IMR-90 (cell line): ENCODE data around the gene MAEA. TPM values are rescaled to one million over a fixed set of nuclear protein-coding genes. Genes with fewer than 3 reads are reported as not detected.

Experiments
- ATAC-seq: fragments of 200-7000 bp; cut with Tn5 transposase; 2 replicates; pipeline ENCODE4 v1.9.1; 2020; ENCODE audit warnings: low read depth, mild to moderate bottlenecking, moderate library complexity
- BruUV-seq: library from RNA; stranded (reverse); fragments of 400-500 nt; replicated peaks from 2 replicates; lab custom pipeline; 2021; lab: Mats Ljungman, UMichigan
- CTCF ChIA-PET: fragments of 300-600 bp; formaldehyde crosslinking; extraction: SDS; loops from one replicate; lab custom pipeline; 2021; ENCODE audit warnings: antibody characterized with exemption; lab: Yijun Ruan, JAX
- POLR2A ChIA-PET: fragments of 300-600 bp; sonication (Branson Sonifier 250); formaldehyde crosslinking; loops from one replicate; lab custom pipeline; 2022; ENCODE audit warnings: antibody characterized with exemption; ENCODE audit not compliant: unreplicated experiment; lab: Charles Lee
- DNase-seq: peaks from one replicate; pipeline ENCODE4 v3.0.0; 2013
- H2AFZ ChIP-seq: replicated peaks from 2 replicates; pipeline ENCODE3; 2013; ENCODE audit warnings: low read length, mild to moderate bottlenecking; ENCODE audit not compliant: poor library complexity
- H2AK5ac ChIP-seq: 2 replicates; pipeline ENCODE4 v1.6.1; 2013; ENCODE audit warnings: low read depth, low read length, inconsistent platforms
- H2AK9ac ChIP-seq: replicated peaks from 2 replicates; pipeline ENCODE3; 2013; ENCODE audit warnings: mild to moderate bottlenecking, low read depth, low read length, moderate library complexity; ENCODE audit not compliant: poor library complexity
- H2BK120ac ChIP-seq: 2 replicates; pipeline ENCODE4 v1.6.1; 2013; ENCODE audit warnings: low read depth, low read length, inconsistent platforms
- H2BK15ac ChIP-seq: 3 replicates; pipeline ENCODE4 v1.6.1; 2013; ENCODE audit warnings: low read depth, low read length, inconsistent platforms
- H2BK20ac ChIP-seq: 2 replicates; pipeline ENCODE4 v1.6.1; 2013; ENCODE audit warnings: low read depth, mild to moderate bottlenecking, inconsistent platforms, low read length, moderate library complexity
- H2BK5ac ChIP-seq: 2 replicates; pipeline ENCODE4 v1.6.1; 2013; ENCODE audit warnings: mild to moderate bottlenecking, low read depth, low read length, inconsistent platforms; ENCODE audit not compliant: poor library complexity, severe bottlenecking
- H3K14ac ChIP-seq: replicated peaks from 2 replicates; pipeline ENCODE4 v1.6.1; 2013; ENCODE audit warnings: low read depth, low read length, inconsistent platforms
- H3K18ac ChIP-seq: 2 replicates; pipeline ENCODE4 v1.6.1; 2013; ENCODE audit warnings: low read depth, low read length, control low read depth
- H3K23ac ChIP-seq: 2 replicates; pipeline ENCODE4 v1.6.1; 2013; ENCODE audit warnings: low read depth, low read length, inconsistent platforms
- H3K27ac ChIP-seq: 2 replicates; pipeline ENCODE4 v1.5.1; 2013; ENCODE audit warnings: mild to moderate bottlenecking, control low read depth, low read length; ENCODE audit not compliant: insufficient read depth
- H3K27me3 ChIP-seq: 2 replicates; pipeline ENCODE4 v1.6.1; 2013; ENCODE audit warnings: low read length; ENCODE audit not compliant: control insufficient read depth, insufficient read depth
- H3K36me3 ChIP-seq: 2 replicates; pipeline ENCODE4 v1.6.1; 2013; ENCODE audit warnings: low read length, mixed read lengths; ENCODE audit not compliant: control insufficient read depth, insufficient read depth
- H3K4ac ChIP-seq: 2 replicates; pipeline ENCODE4 v1.6.1; 2013; ENCODE audit warnings: low read depth, low read length, inconsistent platforms
- H3K4me1 ChIP-seq: 2 replicates; pipeline ENCODE4 v1.6.1; 2013; ENCODE audit warnings: low read length, mixed read lengths; ENCODE audit not compliant: control insufficient read depth, insufficient read depth
- H3K4me2 ChIP-seq: 2 replicates; pipeline ENCODE4 v1.6.1; 2013; ENCODE audit warnings: low read depth, mild to moderate bottlenecking, control low read depth, low read length, moderate library complexity
- H3K4me3 ChIP-seq: 2 replicates; pipeline ENCODE4 v1.5.1; 2013; ENCODE audit warnings: low read depth, mild to moderate bottlenecking, control low read depth, low read length, moderate library complexity; ENCODE audit not compliant: insufficient read depth
- H3K56ac ChIP-seq: 2 replicates; pipeline ENCODE4 v1.6.1; 2013; ENCODE audit warnings: low read length, inconsistent platforms; ENCODE audit not compliant: insufficient read depth; ENCODE audit errors: extremely low read depth
- H3K79me1 ChIP-seq, 2 experiments: 2 replicates each; pipeline ENCODE4 v1.6.1; 2013; ENCODE audit warnings: low read length in 2 of 2, inconsistent platforms in 1 of 2, low read depth in 1 of 2
- H3K9ac ChIP-seq: 2 replicates; pipeline ENCODE4 v1.6.1; 2013; ENCODE audit warnings: low read depth, low read length, control low read depth
- H3K9me1 ChIP-seq: 2 replicates; pipeline ENCODE4 v1.6.1; 2013; ENCODE audit warnings: low read length, inconsistent platforms; ENCODE audit not compliant: insufficient read depth
- H3K9me3 ChIP-seq: 2 replicates; pipeline ENCODE4 v1.6.1; 2013; ENCODE audit warnings: low read length; ENCODE audit not compliant: control insufficient read depth, insufficient read depth
- H4K20me1 ChIP-seq: 2 replicates; pipeline ENCODE4 v1.6.1; 2013; ENCODE audit warnings: low read length, inconsistent platforms; ENCODE audit not compliant: insufficient read depth
- H4K5ac ChIP-seq: 2 replicates; pipeline ENCODE4 v1.6.1; 2013; ENCODE audit warnings: mild to moderate bottlenecking, low read depth, low read length, control low read depth
- H4K8ac ChIP-seq, 2 experiments: 2 replicates each; pipeline ENCODE4 v1.6.1; 2013; ENCODE audit warnings: low read depth in 2 of 2, low read length in 2 of 2, control low read depth in 1 of 2, inconsistent platforms in 1 of 2
- H4K91ac ChIP-seq: 2 replicates; pipeline ENCODE4 v1.6.1; 2013; ENCODE audit warnings: low read depth, low read length, inconsistent platforms; ENCODE audit not compliant: insufficient read depth
- BHLHE40 ChIP-seq: fragments of 150-350 bp; IDR thresholded peaks from 2 replicates; pipeline ENCODE4 v1.6.1; 2016; ENCODE audit warnings: mild to moderate bottlenecking, low read depth, low read length
- CEBPB ChIP-seq: IDR thresholded peaks from 2 replicates; pipeline ENCODE4 v1.6.1; 2012; ENCODE audit warnings: low read depth, low read length, improper control_type of control experiment
- CHD1 ChIP-seq: IDR thresholded peaks from 2 replicates; pipeline ENCODE4 v1.6.1; 2012; ENCODE audit warnings: low read depth, low read length, improper control_type of control experiment
- ELK1 ChIP-seq: fragments of 150-350 bp; IDR thresholded peaks from 2 replicates; pipeline ENCODE4 v1.6.1; 2016; ENCODE audit warnings: low read depth, mild to moderate bottlenecking, low read length, moderate library complexity, borderline replicate concordance
- FOS ChIP-seq: fragments of 150-350 bp; IDR thresholded peaks from 2 replicates; pipeline ENCODE4 v1.6.1; 2016; ENCODE audit warnings: low read depth, low read length
- MAFK ChIP-seq: IDR thresholded peaks from 2 replicates; pipeline ENCODE4 v1.6.1; 2012; ENCODE audit warnings: low read depth, low read length, improper control_type of control experiment
- MAZ ChIP-seq: IDR thresholded peaks from 2 replicates; pipeline ENCODE4 v1.6.1; 2012; ENCODE audit warnings: low read depth, mild to moderate bottlenecking, low read length, improper control_type of control experiment, moderate library complexity, borderline replicate concordance
- MXI1 ChIP-seq: IDR thresholded peaks from 2 replicates; pipeline ENCODE4 v1.6.1; 2012; ENCODE audit warnings: low read depth, mild to moderate bottlenecking, low read length, moderate library complexity, borderline replicate concordance
- NFE2L2 ChIP-seq: fragments of 150-350 bp; IDR thresholded peaks from 2 replicates; pipeline ENCODE4 v1.6.1; 2016; ENCODE audit warnings: low read depth, mild to moderate bottlenecking, low read length
- POLR2A ChIP-seq: IDR thresholded peaks from 2 replicates; pipeline ENCODE4 v1.6.1; 2012; ENCODE audit warnings: mild to moderate bottlenecking, low read depth, low read length
- RAD21 ChIP-seq: IDR thresholded peaks from 2 replicates; pipeline ENCODE4 v1.6.1; 2012; ENCODE audit warnings: low read length, improper control_type of control experiment
- RCOR1 ChIP-seq: IDR thresholded peaks from 2 replicates; pipeline ENCODE4 v1.6.1; 2012; ENCODE audit warnings: mild to moderate bottlenecking, low read length, improper control_type of control experiment; ENCODE audit not compliant: insufficient replicate concordance
- RFX5 ChIP-seq: IDR thresholded peaks from 2 replicates; pipeline ENCODE4 v1.8.0; 2012; ENCODE audit warnings: low read depth, mild to moderate bottlenecking, low read length, moderate library complexity
- SMC3 ChIP-seq: fragments of 150-350 bp; IDR thresholded peaks from 2 replicates; pipeline ENCODE4 v1.6.1; 2016; ENCODE audit warnings: low read depth, mild to moderate bottlenecking, antibody characterized with exemption, low read length, moderate library complexity
- USF2 ChIP-seq: fragments of 150-350 bp; IDR thresholded peaks from 2 replicates; pipeline ENCODE4 v1.6.1; 2017; ENCODE audit warnings: mild to moderate bottlenecking, antibody characterized with exemption, low read length, low read depth
- WGBS, 2 experiments: methylation state at CpG; one replicate each; pipeline versions ENCODE4 v1.1.5 to v1.1.7; 2013; ENCODE audit warnings: missing lambda C conversion rate in 2 of 2; ENCODE audit not compliant: insufficient read length in 1 of 2; ENCODE audit errors: extremely low coverage in 2 of 2; 5-methylcytosine and 5-hydroxymethylcytosine counted together
- dilution Hi-C: fragments of 300-500 bp; cut with HindIII; formaldehyde crosslinking; loops from one replicate; pipeline ENCODE4 v1.14.3; 2018; ENCODE audit warnings: low sequenced_read_pairs; ENCODE audit not compliant: unreplicated experiment
- in situ Hi-C: fragments of 300-500 bp; cut with MboI; formaldehyde crosslinking; loops from 3 replicates; pipeline ENCODE4 v1.14.3; 2019; ENCODE audit warnings: low sequenced_read_pairs, inconsistent platforms, mixed read lengths
- intact Hi-C: fragments of 100-400 bp; cut with micrococcal nuclease; formaldehyde crosslinking; loops from 2 replicates; pipeline ENCODE4 v1.10.0; 2022
- polyA plus RNA-seq, 3 experiments: library from polyadenylated mRNA; depleted of rRNA; stranded (reverse); fragments of >200 nt; gene quantifications; 2 replicates each; pipeline ENCODE4 v1.2.3, GENCODE V29; 2012; ENCODE audit warnings: low replicate concordance in 1 of 3
- total RNA-seq: library from RNA; depleted of rRNA; stranded (reverse); fragments of >200 nt; gene quantifications from 2 replicates; pipeline ENCODE4 v1.2.3, GENCODE V29; 2012

The MAEA gene
- total and polyA plus RNA-seq, 2 of the 4 experiments (the other 2 are of a cell fraction), result 61.5 to 108 TPM

GRCh38 chr4:1255699-1256098, 34.0 kb upstream of the MAEA start:
- BruUV-seq, result no TSS peak
- Histone ChIP-seq H2BK15ac (no peak overlapping the region), H3K9me1 (no peaks in the 10 kb centered on the region), H3K18ac (no peak overlapping the region), H3K79me1 (peaks cover 10 to 12% of the 10 kb centered on the region in 2 experiments), H3K27me3 (no peaks in the 10 kb centered on the region), H3K9ac (no peak overlapping the region), H3K36me3 (peaks cover 8% of the 10 kb centered on the region), H2BK5ac (no peak overlapping the region), H4K5ac (no peak overlapping the region), H3K4ac (no peak overlapping the region), H3K27ac (no peak overlapping the region), H3K4me1 (no peaks in the 10 kb centered on the region), H3K56ac (no peak overlapping the region), H4K8ac (no peak overlapping the region), H3K23ac (no peak overlapping the region), H2BK120ac (no peak overlapping the region), H2BK20ac (no peak overlapping the region), H2AFZ (no peak overlapping the region), H2AK9ac (no peak overlapping the region), H3K4me3 (no peak overlapping the region), H3K4me2 (no peak overlapping the region), H4K91ac (no peak overlapping the region), H2AK5ac (no peak overlapping the region), H3K14ac (no peak overlapping the region), H4K20me1 (no peaks in the 10 kb centered on the region), H3K9me3 (peaks cover 36% of the 10 kb centered on the region)
- DNase-seq (no peak), ATAC-seq (no peak)
- ChIA-PET POLR2A (no interaction called here), CTCF (no interaction called here)
- intact Hi-C loops (no loop called here), dilution Hi-C loops (no loop called here), in situ Hi-C loops (no loop called here)
- no CpG with 5 or more reads among the region's 2 CpGs for WGBS, 2 experiments
- TF ChIP-seq RFX5 (no peak), MAZ (no peak), CEBPB (no peak), FOS (no peak), POLR2A (no peak), SMC3 (no peak), MAFK (no peak), CHD1 (no peak), NFE2L2 (no peak), MXI1 (no peak), ELK1 (no peak), BHLHE40 (no peak), RAD21 (no peak), RCOR1 (no peak), USF2 (no peak)
